Measurements from ENCODE around the gene CHAT.

CHAT gene

GRCh38 chr10:49700997-49701396, 87.2 kb downstream of the CHAT start:
- Histone ChIP-seq H3K27ac (ENCODE audit: low read depth in 2 of 2, low read length in 2 of 2) (no peak overlapping the region), H3K9ac (ENCODE audit: low read depth in 1 of 2, low read length in 2 of 2) (no peak overlapping the region), H3K27me3 (ENCODE audit: control insufficient read depth in 2 of 2, insufficient read depth in 2 of 2, low read length in 2 of 2) (peaks cover 0 to 2% of the 10 kb centered on the region in 2 donors), H3K4me1 (ENCODE audit: control insufficient read depth in 2 of 2, insufficient read depth in 2 of 2, low read length in 2 of 2) (no peaks in the 10 kb centered on the region), H3K4me3 (ENCODE audit: low read length in 2 of 2) (no peak overlapping the region), H3K36me3 (ENCODE audit: control insufficient read depth in 2 of 2, insufficient read depth in 2 of 2, low read length in 2 of 2) (no peaks in the 10 kb centered on the region), H3K9me3 (ENCODE audit: control insufficient read depth in 2 of 2, low read length in 2 of 2) (no peaks in the 10 kb centered on the region)

- Histone ChIP-seq H3K27ac (ENCODE audit: low read depth in 2 of 2, low read length in 2 of 2) (no peak overlapping the region), H3K4me3 (ENCODE audit: low read length in 2 of 2) (no peak overlapping the region), H3K27me3 (ENCODE audit: control insufficient read depth in 2 of 2, insufficient read depth in 2 of 2, low read length in 2 of 2) (no peaks in the 10 kb centered on the region), H3K4me1 (ENCODE audit: control insufficient read depth in 2 of 2, insufficient read depth in 2 of 2, low read length in 2 of 2) (no peaks in the 10 kb centered on the region), H3K36me3 (ENCODE audit: control insufficient read depth in 2 of 2, insufficient read depth in 2 of 2, low read length in 2 of 2) (no peaks in the 10 kb centered on the region), H3K9ac (ENCODE audit: low read depth in 1 of 2, low read length in 2 of 2) (no peak overlapping the region), H3K9me3 (ENCODE audit: control insufficient read depth in 2 of 2, low read length in 2 of 2) (no peaks in the 10 kb centered on the region)
These were observed 93.7 kb downstream of the CHAT start for GRCh38 chr10:49707585-49707984.

- Histone ChIP-seq H3K9ac (ENCODE audit: low read depth in 1 of 2, low read length in 2 of 2) (no peak overlapping the region), H3K27me3 (ENCODE audit: control insufficient read depth in 2 of 2, insufficient read depth in 2 of 2, low read length in 2 of 2) (no peaks in the 10 kb centered on the region), H3K9me3 (ENCODE audit: control insufficient read depth in 2 of 2, low read length in 2 of 2) (no peaks in the 10 kb centered on the region), H3K27ac (ENCODE audit: low read depth in 2 of 2, low read length in 2 of 2) (no peak overlapping the region), H3K36me3 (ENCODE audit: control insufficient read depth in 2 of 2, insufficient read depth in 2 of 2, low read length in 2 of 2) (no peaks in the 10 kb centered on the region), H3K4me3 (ENCODE audit: low read length in 2 of 2) (no peak overlapping the region), H3K4me1 (ENCODE audit: control insufficient read depth in 2 of 2, insufficient read depth in 2 of 2, low read length in 2 of 2) (no peaks in the 10 kb centered on the region)
These were observed 96.1 kb downstream of the CHAT start for GRCh38 chr10:49709934-49710333.

GRCh38 chr10:49710966-49711365, 97.1 kb downstream of the CHAT start:
- Histone ChIP-seq H3K9me3 (ENCODE audit: control insufficient read depth in 2 of 2, low read length in 2 of 2) (no peaks in the 10 kb centered on the region), H3K9ac (ENCODE audit: low read depth in 1 of 2, low read length in 2 of 2) (no peak overlapping the region), H3K27ac (ENCODE audit: low read depth in 2 of 2, low read length in 2 of 2) (no peak overlapping the region), H3K4me3 (ENCODE audit: low read length in 2 of 2) (no peak overlapping the region), H3K4me1 (ENCODE audit: control insufficient read depth in 2 of 2, insufficient read depth in 2 of 2, low read length in 2 of 2) (no peaks in the 10 kb centered on the region), H3K27me3 (ENCODE audit: control insufficient read depth in 2 of 2, insufficient read depth in 2 of 2, low read length in 2 of 2) (no peaks in the 10 kb centered on the region), H3K36me3 (ENCODE audit: control insufficient read depth in 2 of 2, insufficient read depth in 2 of 2, low read length in 2 of 2) (no peaks in the 10 kb centered on the region)

- Histone ChIP-seq H3K4me1 (ENCODE audit: control insufficient read depth in 2 of 2, insufficient read depth in 2 of 2, low read length in 2 of 2) (no peaks in the 10 kb centered on the region), H3K36me3 (ENCODE audit: control insufficient read depth in 2 of 2, insufficient read depth in 2 of 2, low read length in 2 of 2) (no peaks in the 10 kb centered on the region), H3K27ac (ENCODE audit: low read depth in 2 of 2, low read length in 2 of 2) (no peak overlapping the region), H3K27me3 (ENCODE audit: control insufficient read depth in 2 of 2, insufficient read depth in 2 of 2, low read length in 2 of 2) (no peaks in the 10 kb centered on the region), H3K9ac (ENCODE audit: low read depth in 1 of 2, low read length in 2 of 2) (no peak overlapping the region), H3K4me3 (ENCODE audit: low read length in 2 of 2) (no peak overlapping the region), H3K9me3 (ENCODE audit: control insufficient read depth in 2 of 2, low read length in 2 of 2) (no peaks in the 10 kb centered on the region)
These were observed 97.6 kb downstream of the CHAT start for GRCh38 chr10:49711481-49711880.

- no peak overlapping the region for H3K4me3 ChIP-seq (ENCODE audit: low read length in 2 of 2)
- no peaks in the 10 kb centered on the region for H3K27me3 ChIP-seq (ENCODE audit: control insufficient read depth in 2 of 2, insufficient read depth in 2 of 2, low read length in 2 of 2)
- H3K36me3 ChIP-seq (ENCODE audit: control insufficient read depth in 2 of 2, insufficient read depth in 2 of 2, low read length in 2 of 2): no peaks in the 10 kb centered on the region
- H3K9me3 ChIP-seq (ENCODE audit: control insufficient read depth in 2 of 2, low read length in 2 of 2): no peaks in the 10 kb centered on the region
- H3K9ac ChIP-seq (ENCODE audit: low read depth in 1 of 2, low read length in 2 of 2): no peak overlapping the region
- no peaks in the 10 kb centered on the region for H3K4me1 ChIP-seq (ENCODE audit: control insufficient read depth in 2 of 2, insufficient read depth in 2 of 2, low read length in 2 of 2)
- H3K27ac ChIP-seq (ENCODE audit: low read depth in 2 of 2, low read length in 2 of 2): no peak overlapping the region
These were observed 99.4 kb downstream of the CHAT start for GRCh38 chr10:49713266-49713665.
